PFSK-1 (cell line): ENCODE data around the gene HLCS.

Experiments
- POLR2AphosphoS5 ChIP-seq: IDR thresholded peaks from 2 replicates; pipeline ENCODE4 v1.6.1; 2012; ENCODE audit warnings: low read depth, mild to moderate bottlenecking, control low read depth, low read length, moderate library complexity
- REST ChIP-seq, 2 experiments: IDR thresholded peaks; 2 replicates each; pipeline versions ENCODE4 v1.6.1 to v1.8.0; 2011 to 2012; ENCODE audit warnings: low read depth in 2 of 2, low read length in 2 of 2, control low read depth in 1 of 2, inconsistent platforms in 1 of 2, mild to moderate bottlenecking in 1 of 2, moderate library complexity in 1 of 2; ENCODE audit not compliant: insufficient read depth in 1 of 2
- SIN3A ChIP-seq: IDR thresholded peaks from 2 replicates; pipeline ENCODE4 v1.6.1; 2012; ENCODE audit warnings: mild to moderate bottlenecking, low read length, moderate library complexity, borderline replicate concordance; ENCODE audit not compliant: insufficient read depth
- TAF1 ChIP-seq: IDR thresholded peaks from 2 replicates; pipeline ENCODE4 v1.6.1; 2012; ENCODE audit warnings: low read length, control low read depth, borderline replicate concordance; ENCODE audit not compliant: insufficient read depth

- TF ChIP-seq POLR2AphosphoS5 (no peak), TAF1 (no peak), SIN3A (no peak), REST (IDR thresholded peaks at IDR 0.05; ENCODE audit: insufficient read depth in 1 of 2, low read depth in 2 of 2, low read length in 2 of 2) (no peak)
Observed at GRCh38 chr21:36796070-36796469, 170.4 kb downstream of the HLCS start.
